ENCODE results near the gene OR10G6. TPM values are rescaled to one million over a fixed set of nuclear protein-coding genes. Genes with fewer than 3 reads are reported as not detected.
"Not testable (repeated sequence)": the region's sequence is repeated elsewhere in the genome, so short reads cannot be mapped to it uniquely, and the experiment has no call there.

The OR10G6 gene, protein sequence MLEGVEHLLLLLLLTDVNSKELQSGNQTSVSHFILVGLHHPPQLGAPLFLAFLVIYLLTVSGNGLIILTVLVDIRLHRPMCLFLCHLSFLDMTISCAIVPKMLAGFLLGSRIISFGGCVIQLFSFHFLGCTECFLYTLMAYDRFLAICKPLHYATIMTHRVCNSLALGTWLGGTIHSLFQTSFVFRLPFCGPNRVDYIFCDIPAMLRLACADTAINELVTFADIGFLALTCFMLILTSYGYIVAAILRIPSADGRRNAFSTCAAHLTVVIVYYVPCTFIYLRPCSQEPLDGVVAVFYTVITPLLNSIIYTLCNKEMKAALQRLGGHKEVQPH
- not detected for total RNA-seq

- Mint-ChIP-seq H3K4me1 (no peaks in the 10 kb centered on the region), H3K27ac (no peak within 1 kb of the TSS), H3K36me3 (ENCODE audit: low read depth) (no peaks in the 10 kb centered on the region), H3K27me3 (peaks cover 2% of the 10 kb centered on the region), H3K9me3 (ENCODE audit: low read depth) (no peaks in the 10 kb centered on the region), H3K4me3 (no peak within 1 kb of the TSS)
- intact Hi-C loops (cut with DNase I, micrococcal nuclease), result no loop called here
- ATAC-seq, result no peak
- ChIA-PET CTCF (no interaction called here), POLR2A (no interaction called here)
- no peak for DNase-seq
Observed at GRCh38 chr11:123995119-123995518, at the start of gene OR10G6. OR10G6 (minus strand) TSS chr11:123995161; CDS start chr11:123995161, 0 bp downstream.

- Mint-ChIP-seq H3K4me1 (no peaks in the 10 kb centered on the region), H3K27ac (no peak overlapping the region), H3K4me3 (no peak overlapping the region), H3K9me3 (ENCODE audit: low read depth) (no peaks in the 10 kb centered on the region), H3K27me3 (peaks cover 9% of the 10 kb centered on the region), H3K36me3 (ENCODE audit: low read depth) (no peaks in the 10 kb centered on the region)
- intact Hi-C loops (cut with DNase I, micrococcal nuclease), result no loop called here
- DNase-seq (no peak), ATAC-seq (no peak)
- CTCF ChIA-PET, result interaction anchor here (1.1 kb wide), 1 partner anchor 10 kb away, joined by 3 read pairs; no protein-coding TSS in a partner anchor
- POLR2A ChIA-PET, result no interaction called here
Observed at GRCh38 chr11:124043420-124043819, 48.5 kb upstream of the OR10G6 start.

- no peak within 1 kb of the TSS for H3K27ac Mint-ChIP-seq
- no peaks in the 10 kb centered on the region for H3K36me3 Mint-ChIP-seq (ENCODE audit: low read depth)
- DNase-seq, result no peak
- ChIA-PET CTCF (interaction anchor here (1.1 kb wide), 1 partner anchor 544 kb away, joined by 4 read pairs; no protein-coding TSS in a partner anchor), POLR2A (interaction anchor here (0.6 kb wide), 1 partner anchor 341 kb away, joined by 3 read pairs; no protein-coding TSS in a partner anchor)
- no peaks in the 10 kb centered on the region for H3K4me1 Mint-ChIP-seq
- intact Hi-C loops (cut with DNase I, micrococcal nuclease), result no loop called here
- H3K9me3 Mint-ChIP-seq (ENCODE audit: low read depth), result no peaks in the 10 kb centered on the region
- no peak for ATAC-seq
- no peak within 1 kb of the TSS for H3K4me3 Mint-ChIP-seq
- H3K27me3 Mint-ChIP-seq, result peaks cover 13% of the 10 kb centered on the region
Observed at GRCh38 chr11:124041254-124041653, 46.3 kb upstream of the OR10G6 start, which contains the start of gene OR10G7. OR10G7 (minus strand) TSS chr11:124041325; CDS start chr11:124039001, 2,324 bp downstream.

DNA sequence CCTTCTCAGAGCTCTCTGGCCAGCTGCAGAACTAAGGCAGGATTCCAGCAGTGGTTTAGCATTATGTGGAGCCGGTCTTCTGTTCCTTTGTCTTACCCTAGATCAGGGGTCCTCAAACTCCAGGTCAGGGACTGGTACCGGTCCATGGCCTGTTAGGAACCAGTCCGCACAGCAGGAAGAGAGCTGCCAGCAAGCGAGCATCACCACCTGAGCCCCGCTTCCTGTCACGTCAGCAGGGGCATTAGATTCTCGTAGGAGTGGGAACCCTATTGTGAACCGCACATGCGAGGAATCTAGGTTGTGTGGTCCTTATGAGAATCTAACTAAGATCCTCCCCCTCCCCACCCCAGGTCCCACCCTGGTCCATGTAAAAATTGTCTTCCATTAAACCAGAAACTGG is 44.6 kb upstream of the OR10G6 start:
- no peaks in the 10 kb centered on the region for H3K9me3 Mint-ChIP-seq (ENCODE audit: low read depth)
- no peak for ATAC-seq
- CTCF ChIA-PET, result no interaction called here
- H3K27ac Mint-ChIP-seq, result no peak overlapping the region
- POLR2A ChIA-PET, result no interaction called here
- intact Hi-C loops (cut with DNase I, micrococcal nuclease), result no loop called here
- H3K4me1 Mint-ChIP-seq, result no peaks in the 10 kb centered on the region
- no peaks in the 10 kb centered on the region for H3K36me3 Mint-ChIP-seq (ENCODE audit: low read depth)
- H3K27me3 Mint-ChIP-seq, result peaks cover 20% of the 10 kb centered on the region
- DNase-seq, result no peak
- H3K4me3 Mint-ChIP-seq, result no peak overlapping the region

- POLR2A ChIA-PET, result no interaction called here
- CTCF ChIA-PET, result no interaction called here
- no peak overlapping the region for H3K27ac Mint-ChIP-seq
- ATAC-seq (no peak), DNase-seq (no peak)
- intact Hi-C loops (cut with DNase I, micrococcal nuclease), result no loop called here
- no peak overlapping the region for H3K4me3 Mint-ChIP-seq
- H3K9me3 Mint-ChIP-seq (ENCODE audit: low read depth), result no peaks in the 10 kb centered on the region
- H3K4me1 Mint-ChIP-seq, result no peaks in the 10 kb centered on the region
- no peaks in the 10 kb centered on the region for H3K36me3 Mint-ChIP-seq (ENCODE audit: low read depth)
- H3K27me3 Mint-ChIP-seq, result peaks cover 16% of the 10 kb centered on the region
Observed at GRCh38 chr11:124036666-124037065, 41.7 kb upstream of the OR10G6 start.

DNA sequence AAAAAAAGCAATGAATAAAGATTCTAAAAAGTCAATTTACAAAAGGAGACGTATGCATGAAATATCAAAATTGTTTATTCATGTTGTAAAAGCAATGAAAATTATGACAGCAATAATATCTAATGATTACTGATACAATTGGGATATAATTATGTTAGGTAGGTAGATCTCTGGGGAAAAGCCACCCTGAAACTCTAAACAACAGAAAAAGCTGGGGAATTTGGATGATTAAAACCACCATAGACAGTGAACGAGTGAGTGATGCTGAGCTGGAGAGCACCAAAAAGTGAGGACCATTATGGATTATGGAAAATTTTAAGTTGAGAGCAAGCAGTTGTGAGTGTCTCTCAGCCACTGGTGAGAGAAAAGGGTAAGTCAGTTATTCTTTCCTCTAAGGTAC is 31.5 kb upstream of the OR10G6 start, which contains the start of gene OR10G8:
Gene OR10G8, plus strand, starts transcription at position 301 of the 400 bp plus-strand sequence. CDS start 2,825 bp downstream, outside the sequence.
- no peak within 1 kb of the TSS for H3K27ac Mint-ChIP-seq
- H3K4me3 Mint-ChIP-seq, result no peak within 1 kb of the TSS
- H3K36me3 Mint-ChIP-seq (ENCODE audit: low read depth), result no peaks in the 10 kb centered on the region
- no peak for DNase-seq
- H3K4me1 Mint-ChIP-seq, result no peaks in the 10 kb centered on the region
- POLR2A ChIA-PET, result no interaction called here
- no peak for ATAC-seq
- peaks cover 1% of the 10 kb centered on the region for H3K27me3 Mint-ChIP-seq
- CTCF ChIA-PET, result no interaction called here
- intact Hi-C loops (cut with DNase I, micrococcal nuclease), result no loop called here
- no peaks in the 10 kb centered on the region for H3K9me3 Mint-ChIP-seq (ENCODE audit: low read depth)

DNA sequence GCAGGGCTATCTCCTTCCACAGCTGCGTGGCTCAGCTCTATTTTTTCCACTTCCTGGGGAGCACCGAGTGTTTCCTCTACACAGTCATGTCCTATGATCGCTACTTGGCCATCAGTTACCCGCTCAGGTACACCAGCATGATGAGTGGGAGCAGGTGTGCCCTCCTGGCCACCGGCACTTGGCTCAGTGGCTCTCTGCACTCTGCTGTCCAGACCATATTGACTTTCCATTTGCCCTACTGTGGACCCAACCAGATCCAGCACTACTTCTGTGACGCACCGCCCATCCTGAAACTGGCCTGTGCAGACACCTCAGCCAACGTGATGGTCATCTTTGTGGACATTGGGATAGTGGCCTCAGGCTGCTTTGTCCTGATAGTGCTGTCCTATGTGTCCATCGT is 20.9 kb upstream of the OR10G6 start:
- H3K4me3 Mint-ChIP-seq; POLR2A ChIA-PET; ATAC-seq; H3K36me3 Mint-ChIP-seq (ENCODE audit: low read depth); H3K27ac Mint-ChIP-seq; H3K27me3 Mint-ChIP-seq; DNase-seq; H3K9me3 Mint-ChIP-seq (ENCODE audit: low read depth); H3K4me1 Mint-ChIP-seq; intact Hi-C loops (cut with DNase I, micrococcal nuclease); CTCF ChIA-PET: not testable (repeated sequence)

DNA sequence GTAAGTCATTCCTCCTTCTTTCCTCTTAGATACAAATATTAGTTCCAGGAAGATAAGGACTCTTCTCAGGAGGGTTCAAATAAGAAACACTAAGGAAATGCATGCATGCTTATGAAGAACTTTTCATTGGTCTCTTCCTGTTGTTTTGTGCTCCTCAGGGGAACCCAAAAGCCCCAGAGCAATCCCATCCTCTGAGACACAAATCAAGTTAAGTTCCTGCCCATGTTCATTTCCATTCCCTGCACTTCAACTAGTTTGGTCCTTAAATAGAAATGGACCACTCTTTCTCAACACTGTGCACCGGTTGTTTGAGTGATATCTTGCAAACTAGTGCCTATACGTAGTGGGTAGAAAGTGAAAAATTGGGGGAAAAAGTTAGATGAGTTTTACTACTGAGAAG is 17.7 kb upstream of the OR10G6 start, which contains the start of gene OR10G4:
Gene OR10G4, plus strand, starts transcription at position 301 of the 400 bp plus-strand sequence. CDS start 2,578 bp downstream, outside the sequence.
- H3K4me1 Mint-ChIP-seq, result no peaks in the 10 kb centered on the region
- CTCF ChIA-PET, result no interaction called here
- H3K9me3 Mint-ChIP-seq (ENCODE audit: low read depth), result no peaks in the 10 kb centered on the region
- POLR2A ChIA-PET, result no interaction called here
- intact Hi-C loops (cut with DNase I, micrococcal nuclease), result no loop called here
- H3K4me3 Mint-ChIP-seq, result no peak within 1 kb of the TSS
- H3K27me3 Mint-ChIP-seq, result no peaks in the 10 kb centered on the region
- H3K36me3 Mint-ChIP-seq (ENCODE audit: low read depth), result no peaks in the 10 kb centered on the region
- ATAC-seq (no peak), DNase-seq (no peak)
- H3K27ac Mint-ChIP-seq, result no peak within 1 kb of the TSS

GRCh38 chr11:123979311-123979710 is 15.7 kb downstream of the OR10G6 start:
- peaks cover 5% of the 10 kb centered on the region for H3K9me3 Mint-ChIP-seq (ENCODE audit: low read depth)
- no peaks in the 10 kb centered on the region for H3K4me1 Mint-ChIP-seq
- no peak overlapping the region for H3K4me3 Mint-ChIP-seq
- ChIA-PET CTCF (no interaction called here), POLR2A (no interaction called here)
- no peaks in the 10 kb centered on the region for H3K36me3 Mint-ChIP-seq (ENCODE audit: low read depth)
- H3K27ac Mint-ChIP-seq, result no peak overlapping the region
- DNase-seq (no peak), ATAC-seq (no peak)
- intact Hi-C loops (cut with DNase I, micrococcal nuclease), result no loop called here
- peaks cover 2% of the 10 kb centered on the region for H3K27me3 Mint-ChIP-seq

GRCh38 chr11:123977731-123978347 is 17.1 kb downstream of the OR10G6 start, which contains the start of gene OR10S1:
OR10S1 (minus strand) TSS chr11:123977781; CDS start chr11:123977664, 117 bp downstream.
- Mint-ChIP-seq H3K27me3 (peaks cover 2% of the 10 kb centered on the region), H3K4me3 (no peak within 1 kb of the TSS), H3K36me3 (ENCODE audit: low read depth) (no peaks in the 10 kb centered on the region), H3K4me1 (no peaks in the 10 kb centered on the region), H3K9me3 (ENCODE audit: low read depth) (peaks cover 2% of the 10 kb centered on the region), H3K27ac (no peak within 1 kb of the TSS)
- CTCF ChIA-PET, result no interaction called here
- intact Hi-C loops (cut with DNase I, micrococcal nuclease), result no loop called here
- POLR2A ChIA-PET, result no interaction called here
- DNase-seq (no peak), ATAC-seq (no peak)

DNA sequence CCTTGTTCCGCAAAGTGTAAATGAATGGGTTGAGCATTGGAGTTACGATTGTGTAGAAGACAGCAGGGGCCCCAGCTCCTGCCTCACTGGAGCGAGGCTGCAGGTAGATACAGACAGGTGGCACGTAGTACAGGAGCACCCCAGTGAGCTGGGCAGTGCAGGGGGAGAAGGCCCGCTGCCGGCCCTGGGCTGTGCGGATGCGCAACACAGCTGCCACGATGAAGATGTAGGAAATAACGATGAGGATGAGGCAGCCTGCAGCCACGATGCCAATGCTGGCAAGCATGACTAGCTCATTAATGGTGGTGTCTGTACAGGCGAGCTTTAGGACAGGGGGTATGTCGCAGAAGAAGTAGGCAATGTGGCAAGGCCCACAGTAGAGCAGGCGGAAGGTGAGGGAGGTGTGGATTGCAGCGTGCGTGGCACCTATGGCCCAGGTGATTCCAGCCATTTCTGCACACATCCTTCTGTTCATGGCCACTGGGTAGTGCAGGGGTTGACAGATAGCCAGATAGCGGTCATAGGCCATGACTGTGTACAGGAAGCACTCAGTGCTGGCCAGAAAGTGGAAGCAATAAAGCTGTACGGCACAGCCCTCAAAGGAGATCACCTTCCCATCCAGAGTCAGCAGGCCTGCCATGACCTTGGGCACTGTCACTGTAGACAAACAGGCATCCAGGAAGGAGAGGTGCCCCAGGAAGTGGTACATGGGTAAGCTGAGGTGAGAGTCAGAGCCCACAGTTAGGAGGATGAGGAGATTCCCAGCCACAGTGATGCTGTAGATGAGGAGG is 18.0 kb downstream of the OR10G6 start:
- DNase-seq (no peak), ATAC-seq (no peak)
- no peaks in the 10 kb centered on the region for H3K4me1 Mint-ChIP-seq
- intact Hi-C loops (cut with DNase I, micrococcal nuclease), result no loop called here
- H3K27me3 Mint-ChIP-seq, result no peaks in the 10 kb centered on the region
- no peak overlapping the region for H3K27ac Mint-ChIP-seq
- ChIA-PET POLR2A (no interaction called here), CTCF (no interaction called here)
- no peaks in the 10 kb centered on the region for H3K9me3 Mint-ChIP-seq (ENCODE audit: low read depth)
- no peak overlapping the region for H3K4me3 Mint-ChIP-seq
- H3K36me3 Mint-ChIP-seq (ENCODE audit: low read depth), result no peaks in the 10 kb centered on the region
